Muscle of arm (tissue), 12 donors: Measurements from ENCODE around the gene AKR1B15. TPM values are rescaled to one million over a fixed set of nuclear protein-coding genes. Genes with fewer than 3 reads are reported as not detected.
"Not testable (repeated sequence)": the region's sequence is repeated elsewhere in the genome, so short reads cannot be mapped to it uniquely, and the experiment has no call there.

ENCODE experiments used
- DNase-seq: peaks from one replicate; pipeline ENCODE4 v3.0.0-alpha.2; 2013
- polyA plus RNA-seq, 12 donors: library from polyadenylated mRNA; unstranded; fragments of 120-200 nt; gene quantifications; one replicate each; pipeline ENCODE4 v1.2.1, GENCODE V29; 2013; ENCODE audit not compliant: insufficient read length in 12 of 12

Gene AKR1B15
- polyA plus RNA-seq, 12 donors, result 0.18 to 0.74 (median 0.30) TPM; not detected in 3

DNA sequence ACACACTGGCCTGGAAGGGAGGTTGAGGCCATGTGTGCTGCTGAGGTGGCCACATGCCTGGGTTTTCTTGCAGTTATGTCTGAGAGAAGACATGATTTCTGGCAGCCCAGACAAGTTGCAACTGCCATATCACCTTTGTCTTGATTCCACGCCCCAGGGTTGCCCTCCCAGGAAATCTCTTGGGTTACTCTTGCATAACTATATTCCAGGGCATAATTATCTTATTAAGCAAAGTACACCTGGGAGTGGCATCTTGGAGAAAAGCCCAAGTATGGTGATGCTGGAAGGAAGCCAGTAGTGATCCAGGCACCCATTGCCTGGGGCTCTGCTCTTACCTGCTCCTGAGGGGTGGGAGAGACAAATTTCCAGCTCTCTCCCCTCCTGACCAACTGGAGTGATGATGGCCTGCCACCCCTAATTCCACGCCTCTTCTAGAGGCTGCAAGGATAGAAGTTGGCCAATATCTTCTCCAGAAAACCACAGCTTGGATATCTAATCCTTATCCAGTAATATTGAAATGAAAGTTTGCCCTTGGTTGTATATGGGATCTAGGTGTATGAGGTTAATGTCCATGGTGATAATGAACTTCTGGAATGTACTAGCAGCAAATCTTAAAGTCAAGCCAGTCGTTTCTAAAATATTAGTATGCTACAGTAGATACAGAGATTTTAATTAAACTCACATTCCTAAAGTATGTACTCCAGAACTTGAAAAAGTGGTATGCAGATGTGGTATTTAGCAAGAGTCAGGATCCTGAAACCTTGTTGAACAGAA lies 16.5 kb upstream of the AKR1B15 start:
- no peak for DNase-seq

DNA sequence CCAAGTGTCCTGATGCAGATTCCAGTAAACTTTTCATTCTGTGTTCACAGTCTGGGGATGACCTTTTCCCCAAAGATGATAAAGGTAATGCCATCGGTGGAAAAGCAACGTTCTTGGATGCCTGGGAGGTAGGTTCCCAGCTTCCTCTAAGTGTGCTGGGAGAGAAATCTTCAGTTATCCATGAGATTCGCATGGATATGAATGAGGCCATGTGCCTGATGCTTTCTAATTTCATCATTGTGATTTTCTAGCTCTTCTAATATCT lies 16.0 kb upstream of the AKR1B15 start:
- no peak for DNase-seq

DNA sequence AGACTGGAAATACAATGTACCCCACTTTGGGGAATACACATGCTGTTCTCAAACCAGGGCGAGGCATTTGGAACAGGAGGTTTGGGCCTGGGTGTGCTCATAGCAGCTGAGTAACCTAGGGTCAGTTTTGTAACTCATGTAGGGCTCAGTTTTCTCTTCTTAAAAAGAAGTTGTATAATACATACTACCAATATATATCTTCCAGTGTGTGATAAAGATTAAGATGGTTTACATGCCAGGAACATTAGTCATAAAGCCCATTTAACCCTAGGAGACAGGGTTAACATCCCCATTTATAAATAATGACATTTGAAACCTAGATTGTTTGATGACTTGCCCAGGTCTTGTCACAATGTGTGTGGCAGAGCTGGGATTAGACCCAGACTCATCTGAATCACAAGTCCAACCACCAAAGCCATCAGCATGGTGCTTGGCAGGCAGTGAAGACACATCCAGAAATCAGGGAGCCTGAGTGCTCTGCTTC lies 15.6 kb upstream of the AKR1B15 start:
- DNase-seq, result no peak

DNA sequence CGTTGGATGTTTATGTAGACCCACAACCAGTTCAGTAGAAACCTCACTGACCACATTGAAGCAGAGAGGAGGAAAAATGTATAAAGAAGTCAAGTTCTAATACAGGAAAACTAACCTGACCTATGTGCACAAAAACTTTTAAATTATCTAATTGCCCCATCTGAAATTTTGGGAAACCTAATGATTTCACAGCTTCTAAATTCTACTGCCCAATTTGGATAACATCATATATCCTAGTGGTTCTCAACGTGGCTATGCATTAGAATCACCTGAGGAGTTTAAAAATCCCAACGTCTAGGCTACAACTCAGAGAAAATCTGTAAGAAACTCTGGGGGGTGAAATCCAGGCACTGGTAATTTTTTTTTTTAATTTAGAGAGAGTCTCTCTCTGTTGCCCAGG lies 14.3 kb upstream of the AKR1B15 start:
- no peak for DNase-seq

DNA sequence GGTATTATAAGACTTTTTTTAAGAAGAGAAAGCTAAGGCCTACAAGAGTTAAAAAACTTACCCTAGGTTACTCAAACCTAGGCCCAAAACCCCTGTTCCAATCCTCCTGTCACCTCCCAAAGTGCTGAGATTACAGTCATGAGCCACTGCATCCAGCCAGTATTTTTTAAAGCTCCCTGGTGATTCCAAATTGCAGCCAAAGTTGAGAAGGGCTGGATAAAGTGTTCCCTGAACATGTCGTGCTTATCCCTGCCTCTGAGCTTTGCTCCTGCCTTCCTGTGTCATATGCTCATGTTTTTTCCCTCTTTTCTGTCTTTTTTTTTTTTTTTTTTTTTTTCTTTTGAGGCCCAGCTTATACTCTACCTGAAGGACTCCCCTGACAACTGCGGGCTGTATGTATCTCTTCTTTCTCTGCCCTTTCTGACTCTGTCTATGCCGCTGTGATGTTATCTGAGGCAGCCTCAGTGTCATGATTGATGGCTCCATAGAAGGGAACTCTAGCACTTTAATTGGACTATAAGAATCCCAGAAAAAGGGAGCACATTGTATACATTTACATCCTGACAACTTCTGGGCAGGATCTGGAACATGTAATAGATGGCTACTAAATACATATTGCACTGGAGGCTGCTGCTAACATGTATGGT lies 13.5 kb upstream of the AKR1B15 start:
- DNase-seq, result no peak

DNA sequence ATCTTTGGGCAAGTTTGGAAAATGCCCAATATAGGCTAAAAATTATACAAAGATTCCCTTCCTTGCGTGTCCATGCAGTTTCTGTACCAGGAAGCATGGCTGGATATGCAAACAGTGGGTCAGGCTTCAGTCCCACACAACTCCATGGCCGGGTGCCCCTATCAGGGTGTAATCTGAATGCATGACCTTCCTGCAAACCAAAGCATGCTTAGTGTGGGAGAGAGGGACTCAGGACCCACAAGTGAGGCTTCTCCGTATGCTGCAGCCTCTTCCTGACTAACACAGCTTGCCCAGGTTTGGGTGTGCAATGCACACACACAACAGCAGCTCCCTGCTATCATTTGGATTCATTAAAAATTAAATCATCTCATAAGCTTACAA lies 13.0 kb upstream of the AKR1B15 start:
- DNase-seq, result no peak

DNA sequence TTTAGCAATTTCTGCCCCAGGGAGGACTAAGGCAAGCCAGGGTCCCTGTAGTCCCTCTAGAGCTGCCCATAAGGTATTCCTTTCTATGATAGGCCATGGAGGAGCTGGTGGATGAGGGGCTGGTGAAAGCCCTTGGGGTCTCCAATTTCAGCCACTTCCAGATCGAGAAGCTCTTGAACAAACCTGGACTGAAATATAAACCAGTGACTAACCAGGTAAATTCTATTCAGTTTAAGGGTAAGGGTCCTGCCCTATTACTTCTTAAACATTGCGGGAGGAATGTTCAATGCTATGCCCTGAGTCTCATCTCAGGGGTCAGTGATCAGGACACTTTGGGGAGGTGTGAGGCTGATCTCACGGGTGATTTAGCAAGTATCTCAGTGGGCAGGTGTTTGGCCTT lies 12.4 kb upstream of the AKR1B15 start:
- DNase-seq, result not testable (repeated sequence)

DNA sequence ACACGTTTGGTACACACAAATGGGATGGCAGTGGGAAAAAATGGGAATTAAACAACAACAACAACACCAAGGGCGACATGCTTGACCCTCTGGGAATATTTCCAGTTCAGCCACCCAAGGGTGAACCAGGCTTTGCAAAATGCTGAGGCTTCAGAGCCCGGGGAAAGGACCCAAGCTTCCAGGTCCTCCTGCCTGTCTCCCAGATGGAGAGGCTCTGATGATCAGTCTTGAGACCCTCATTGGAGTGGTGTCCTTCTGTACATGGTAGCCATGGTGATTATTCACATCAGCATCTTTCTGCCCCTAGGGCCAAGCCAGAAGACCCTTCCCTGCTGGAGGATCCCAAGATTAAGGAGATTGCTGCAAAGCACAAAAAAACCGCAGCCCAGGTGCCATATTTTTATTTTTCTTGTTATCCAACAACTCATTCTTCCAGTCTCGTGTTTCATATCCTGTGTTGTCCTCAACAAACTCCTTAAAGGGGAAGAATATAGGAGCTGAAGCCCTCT lies 11.6 kb upstream of the AKR1B15 start:
- DNase-seq, result not testable (repeated sequence)

DNA sequence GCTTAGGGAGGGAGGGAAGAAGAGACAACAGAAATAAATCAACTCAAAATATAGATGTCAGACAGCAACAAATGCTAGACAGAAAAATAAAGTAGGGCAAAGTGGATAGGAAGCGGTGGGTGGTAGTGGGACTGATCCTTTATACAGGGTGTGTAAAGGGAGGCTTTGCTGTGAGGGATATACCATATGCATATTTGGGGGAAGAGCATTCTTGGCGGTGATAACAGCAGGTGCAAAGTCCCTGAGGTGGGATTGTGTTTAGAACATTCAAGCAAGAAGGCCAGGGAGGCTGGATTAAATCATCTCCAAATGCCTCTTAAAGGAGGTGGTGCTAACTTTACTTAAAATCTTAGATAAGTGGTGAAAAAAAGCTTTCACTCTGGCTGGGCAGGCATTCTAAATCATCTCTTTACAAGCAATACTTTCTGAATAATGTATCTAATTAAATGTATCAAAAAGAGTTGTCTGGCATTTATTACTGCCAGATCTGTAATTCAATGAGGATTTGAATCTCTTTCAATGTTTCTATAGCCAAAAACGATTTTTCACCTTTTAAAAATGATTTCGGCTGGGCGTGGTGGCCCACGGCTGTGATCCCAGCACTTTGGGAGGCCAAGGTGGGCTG lies 9.4 kb upstream of the AKR1B15 start:
- DNase-seq, result no peak

DNA sequence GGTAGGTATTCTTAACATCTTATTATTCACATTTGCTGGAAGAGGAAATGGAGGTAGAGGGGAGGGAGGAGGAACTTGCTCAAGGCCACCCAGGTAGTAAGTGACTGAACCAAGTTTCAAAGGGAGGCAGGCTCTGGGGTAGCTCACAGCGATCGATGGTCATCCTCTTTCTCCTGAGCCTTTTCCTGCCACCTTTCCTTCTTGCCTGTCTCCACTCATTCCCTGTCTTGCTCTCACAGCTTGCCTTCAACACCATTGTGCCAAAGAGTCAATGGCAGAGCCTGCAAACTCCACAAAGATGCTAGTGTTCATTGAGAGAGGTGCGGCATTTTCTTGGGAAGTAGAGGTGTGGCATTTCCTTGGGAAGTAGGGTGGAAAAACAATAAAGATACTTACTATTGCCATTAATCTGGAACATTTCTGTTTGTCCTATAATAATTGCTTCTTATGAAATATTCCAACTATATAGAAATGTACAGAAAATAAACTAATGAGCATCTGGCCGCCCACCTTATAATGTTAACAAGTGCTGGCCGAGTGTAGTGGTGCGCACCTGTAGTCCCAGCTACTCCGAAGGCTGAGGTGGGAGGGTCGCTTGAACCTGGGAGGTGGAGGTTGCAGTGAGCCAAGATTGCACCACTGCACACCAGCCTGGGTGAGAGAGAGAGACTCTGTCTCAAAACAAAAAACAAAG lies 7.3 kb upstream of the AKR1B15 start:
- DNase-seq, result not testable (repeated sequence)

DNA sequence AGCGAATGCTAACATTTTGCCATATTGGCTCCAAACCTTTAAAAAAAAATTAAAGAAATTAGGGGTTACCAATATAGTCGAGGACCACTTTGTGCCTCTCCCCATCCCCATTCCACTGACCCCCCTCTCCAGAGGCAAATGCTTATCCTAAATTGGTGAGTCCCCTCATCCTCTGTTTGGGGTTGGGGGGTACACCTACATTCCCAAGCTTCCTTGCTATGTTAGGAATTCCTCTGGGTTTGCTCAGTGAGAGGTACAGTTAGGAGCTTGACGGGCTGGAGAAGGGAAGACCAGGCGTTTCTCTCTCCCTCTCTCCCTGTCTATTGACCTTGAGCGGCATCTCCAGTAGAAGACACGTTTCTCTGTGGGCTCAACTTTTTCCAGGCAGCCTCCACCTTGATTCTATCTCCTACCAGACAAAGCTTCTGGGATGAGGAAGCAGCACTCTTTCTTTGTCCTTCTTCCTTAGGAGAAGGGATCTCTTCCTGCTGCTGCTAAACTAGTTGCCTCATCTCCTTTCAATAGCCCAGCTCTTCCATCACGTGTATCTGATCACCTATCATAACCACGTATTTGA lies 6.6 kb upstream of the AKR1B15 start:
- no peak for DNase-seq

DNA sequence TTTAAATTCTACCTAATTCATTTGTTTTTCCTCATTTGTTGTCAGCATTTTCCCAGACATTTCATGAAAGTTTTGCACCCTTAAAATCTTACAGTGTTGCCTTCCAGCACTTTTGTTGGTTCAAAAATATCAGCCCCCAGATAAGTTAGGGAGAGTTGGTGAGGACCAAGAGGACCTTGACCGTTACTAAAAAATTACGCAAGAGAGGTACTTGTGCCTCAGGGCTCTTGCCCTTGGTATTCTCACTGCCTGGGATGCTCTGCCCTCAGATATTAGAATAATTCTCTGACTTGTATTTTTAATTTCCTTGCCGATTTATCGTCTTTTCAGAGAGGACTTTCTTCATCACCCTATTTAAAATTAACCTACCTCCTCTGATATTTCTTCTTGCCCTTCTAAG lies 3.5 kb upstream of the AKR1B15 start:
- no peak for DNase-seq

DNA sequence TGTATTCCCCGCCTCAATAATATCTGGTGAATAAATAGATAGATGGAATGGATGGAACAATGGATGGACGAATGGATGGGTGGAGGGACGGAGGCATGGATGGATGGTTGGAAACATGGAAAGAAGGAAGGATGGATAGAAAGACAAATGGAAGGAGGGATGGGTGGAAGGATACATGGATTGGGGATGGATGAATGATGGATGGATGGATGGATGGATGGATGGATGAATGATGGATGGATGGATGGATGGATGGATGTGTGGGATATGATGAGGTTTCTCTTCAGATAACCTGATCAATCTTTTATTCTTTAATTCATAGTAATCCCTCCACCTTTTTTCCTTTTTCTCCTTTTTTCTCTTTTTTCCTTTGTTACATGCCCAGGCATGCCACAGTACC lies 3.0 kb upstream of the AKR1B15 start:
- no peak for DNase-seq

DNA sequence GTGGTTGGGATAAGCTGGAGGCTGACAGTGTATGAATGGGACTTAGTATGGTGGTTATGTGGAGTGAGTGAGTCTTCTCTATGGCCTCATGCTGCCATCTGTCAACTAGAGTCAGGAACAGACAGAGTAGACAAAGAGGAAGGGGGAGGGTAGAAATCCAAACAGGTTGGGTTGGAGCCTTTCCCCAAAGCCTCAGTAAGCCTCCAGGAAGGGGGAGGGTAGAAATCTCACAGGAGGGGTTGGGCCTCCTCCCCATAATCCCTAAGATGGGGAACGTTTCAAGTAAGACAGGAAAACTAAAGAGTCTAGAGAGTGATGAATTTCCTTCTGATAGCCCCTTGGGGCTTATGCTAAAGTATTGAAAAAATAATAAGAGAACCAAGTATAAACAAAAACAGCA lies 2.0 kb upstream of the AKR1B15 start:
- DNase-seq, result no peak

DNA sequence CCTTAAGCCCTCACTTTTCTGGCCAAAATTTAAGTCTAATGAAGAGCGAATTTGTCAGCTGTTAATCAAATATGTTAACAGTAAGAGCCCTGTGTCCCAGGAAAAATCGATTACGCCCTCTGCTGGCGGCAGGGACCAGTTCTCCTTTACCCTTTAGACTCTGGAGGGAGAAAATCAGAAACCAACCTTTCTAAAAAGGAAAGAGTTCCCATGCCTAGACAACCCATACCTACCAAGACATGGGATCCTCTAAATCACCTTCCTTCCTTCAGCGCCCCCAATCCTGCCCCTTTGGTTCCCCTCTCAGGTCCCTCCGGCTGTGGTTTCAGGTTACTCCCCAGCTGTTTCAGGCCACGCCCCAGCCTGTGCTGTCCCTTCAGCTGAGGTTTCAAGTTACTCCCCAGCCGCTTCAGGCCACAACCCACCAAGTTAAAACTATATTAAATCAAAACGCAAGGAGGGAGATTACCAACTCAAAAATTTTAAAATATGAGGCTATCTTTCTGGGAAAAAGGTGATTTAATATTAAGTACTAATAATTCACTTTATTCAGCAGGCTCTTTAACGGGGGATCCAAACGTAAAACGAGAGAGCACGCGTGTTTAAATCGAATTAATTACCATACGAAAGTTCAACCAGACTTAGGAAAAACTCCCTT lies 1.4 kb upstream of the AKR1B15 start:
- DNase-seq, result peak; percentile 60

DNA sequence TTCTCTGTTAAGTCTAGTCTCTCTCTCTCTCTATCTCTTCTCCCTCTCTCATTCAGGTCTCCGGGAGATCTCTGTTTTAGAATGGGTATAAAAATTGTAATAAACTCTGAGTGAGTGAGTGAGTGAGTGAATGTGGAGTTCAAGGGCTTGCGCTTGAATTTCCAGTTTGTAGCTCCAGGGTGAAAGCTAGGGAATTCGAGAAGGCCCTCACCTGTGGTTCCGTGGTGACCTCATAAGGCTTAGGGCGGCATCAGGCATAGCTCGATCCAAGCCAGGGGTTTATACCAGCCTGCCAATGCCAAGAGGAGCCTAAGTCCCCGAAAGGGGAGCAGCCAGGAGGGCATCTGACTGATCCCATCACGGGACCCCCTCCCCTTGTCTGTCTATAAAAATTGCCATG lies 456 bp downstream of the AKR1B15 start:
- no peak for DNase-seq

DNA sequence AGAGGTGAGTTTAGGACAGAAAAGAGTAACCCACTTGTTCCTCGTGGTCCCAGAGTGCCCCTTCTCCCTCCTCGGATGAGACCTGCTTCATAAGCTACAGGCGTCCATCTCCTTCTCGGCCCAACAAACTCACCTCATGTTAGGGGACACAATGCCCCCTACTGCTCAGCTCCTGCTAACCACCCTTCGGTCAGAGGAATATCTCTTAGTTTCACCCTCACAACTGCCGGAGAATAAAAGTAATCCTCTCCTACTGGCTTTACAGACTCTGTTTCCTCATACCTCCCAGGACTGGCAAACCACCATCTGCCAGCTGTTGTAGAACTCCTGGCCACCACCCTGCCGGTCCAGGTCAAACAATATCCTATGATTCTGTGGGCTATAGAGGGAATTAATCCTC lies 3.2 kb downstream of the AKR1B15 start:
- DNase-seq, result no peak

DNA sequence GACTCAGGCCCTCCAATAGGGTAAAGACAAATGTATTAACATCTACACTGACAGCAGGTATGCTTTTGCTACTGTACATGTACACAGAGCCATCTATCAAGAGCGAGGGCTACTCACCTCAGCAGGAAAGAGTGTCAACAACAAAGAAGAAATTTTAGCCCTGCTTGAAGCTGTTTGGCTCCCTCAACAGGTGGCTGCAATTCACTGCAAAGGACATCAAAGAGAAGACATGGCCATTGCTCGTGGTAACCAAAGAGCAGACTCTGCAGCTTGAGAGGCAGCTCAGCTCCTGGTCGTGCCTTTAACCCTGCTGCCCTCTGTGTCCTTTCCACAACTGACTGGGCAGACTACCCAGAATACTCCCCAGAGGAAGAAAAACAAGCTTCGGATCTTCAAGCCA lies 5.1 kb downstream of the AKR1B15 start:
- DNase-seq, result no peak

DNA sequence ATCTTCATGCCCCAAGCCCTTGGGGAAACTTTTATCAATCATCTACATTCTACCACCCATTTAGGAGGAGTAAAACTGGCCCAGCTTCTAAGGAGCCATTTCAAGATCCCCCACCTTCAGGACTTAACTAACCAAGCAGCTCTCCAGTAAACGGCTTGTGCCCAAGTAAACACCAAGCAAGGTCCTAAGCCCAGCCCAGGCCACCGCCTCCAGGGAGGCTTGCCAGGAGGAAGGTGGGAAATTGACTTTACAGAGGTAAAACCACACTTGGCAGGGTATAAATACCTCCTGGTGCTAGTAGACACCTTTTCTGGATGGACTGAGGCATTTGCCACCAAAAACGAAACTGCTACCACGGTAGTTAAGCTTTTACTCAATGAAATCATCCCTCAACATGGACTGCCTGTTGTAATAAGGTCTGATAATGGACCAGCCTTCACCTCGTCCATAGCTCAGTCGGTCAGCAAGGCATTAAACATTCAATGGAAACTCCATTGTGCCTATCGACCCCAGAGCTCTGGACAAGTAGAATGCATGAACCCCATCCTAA lies 5.6 kb downstream of the AKR1B15 start:
- DNase-seq, result no peak

DNA sequence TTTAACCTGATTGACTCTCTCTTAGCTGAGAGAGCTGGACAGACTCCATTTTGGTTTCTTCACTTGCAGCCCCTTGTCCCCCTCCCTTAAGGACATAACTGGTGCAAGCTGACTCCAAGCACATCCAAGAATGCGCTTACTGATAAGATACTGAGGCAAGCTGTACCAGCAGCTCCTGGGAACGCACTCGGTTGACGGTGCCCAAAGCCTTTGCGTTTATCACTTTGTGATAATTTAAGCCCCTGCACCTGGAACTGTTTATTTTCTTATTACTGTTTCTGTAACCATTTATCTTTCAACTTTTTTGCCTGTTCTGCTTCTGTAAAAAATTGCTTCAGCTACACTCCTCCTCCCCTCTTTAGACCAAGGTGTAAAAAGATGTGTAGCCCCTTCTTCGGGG lies 8.5 kb downstream of the AKR1B15 start:
- no peak for DNase-seq

DNA sequence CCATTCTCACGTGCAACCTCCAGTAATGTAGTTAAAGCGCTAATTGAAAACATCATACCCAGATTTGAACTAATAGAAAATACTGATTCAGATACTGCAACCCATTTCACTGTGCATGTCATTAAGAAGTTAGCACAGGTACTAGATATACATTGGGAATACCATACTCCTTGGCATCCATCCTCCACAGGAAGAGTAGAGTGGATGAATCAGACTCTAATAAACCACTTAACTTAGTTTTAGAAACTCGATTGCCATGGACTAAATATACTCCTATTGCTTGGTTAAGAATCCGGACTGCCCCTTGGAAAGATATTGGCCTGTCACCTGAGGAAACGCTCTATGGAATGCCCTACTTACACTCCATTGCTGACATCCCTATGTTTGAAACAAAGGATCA lies 9.5 kb downstream of the AKR1B15 start:
- DNase-seq, result no peak
